Measurements from ENCODE around the gene XPO1.

The XPO1 gene

GRCh38 chr2:61434314-61434713 lies 103.8 kb downstream of the XPO1 start:
- DNase-seq (ENCODE audit: low spot score), result no peak

DNA sequence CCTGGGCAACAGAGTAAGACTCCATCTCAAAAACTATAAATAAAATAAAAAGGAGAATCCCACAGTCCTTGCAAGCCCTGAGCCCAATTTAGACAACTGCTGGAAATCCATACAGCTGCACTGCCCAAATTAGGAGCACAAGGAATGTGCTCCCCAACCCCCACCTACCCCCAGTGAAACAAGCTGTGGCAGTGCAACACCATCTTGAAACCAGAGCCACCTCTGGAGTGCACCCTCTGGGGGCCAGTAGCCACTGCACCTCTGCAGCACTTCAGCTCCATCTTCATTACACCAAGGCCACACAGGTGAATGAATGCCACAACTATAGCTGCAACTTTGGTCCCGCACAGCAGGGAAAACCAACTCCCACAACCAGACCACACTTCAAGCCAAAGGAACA lies 104.5 kb downstream of the XPO1 start:
- no peak for DNase-seq (ENCODE audit: low spot score)

DNA sequence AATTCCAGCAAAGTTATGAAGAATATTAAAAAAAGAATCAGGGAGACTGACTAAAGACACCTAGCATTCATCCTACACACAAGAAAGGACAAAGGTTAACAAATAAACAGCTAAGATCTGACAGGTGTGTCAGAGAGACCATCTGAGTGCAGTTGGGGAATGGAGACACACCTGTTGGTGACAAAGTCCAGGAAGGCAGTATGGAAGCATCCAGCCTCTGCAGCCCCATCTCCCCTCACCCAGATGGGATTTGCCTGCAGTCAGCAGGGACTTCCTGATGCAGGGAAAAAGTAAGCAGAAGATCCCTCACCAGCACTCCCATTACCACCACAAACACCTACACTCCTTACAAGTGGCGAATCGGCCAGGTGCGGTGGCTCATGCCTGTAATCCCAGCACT lies 105.2 kb downstream of the XPO1 start:
- no peak for DNase-seq (ENCODE audit: low spot score)

DNA sequence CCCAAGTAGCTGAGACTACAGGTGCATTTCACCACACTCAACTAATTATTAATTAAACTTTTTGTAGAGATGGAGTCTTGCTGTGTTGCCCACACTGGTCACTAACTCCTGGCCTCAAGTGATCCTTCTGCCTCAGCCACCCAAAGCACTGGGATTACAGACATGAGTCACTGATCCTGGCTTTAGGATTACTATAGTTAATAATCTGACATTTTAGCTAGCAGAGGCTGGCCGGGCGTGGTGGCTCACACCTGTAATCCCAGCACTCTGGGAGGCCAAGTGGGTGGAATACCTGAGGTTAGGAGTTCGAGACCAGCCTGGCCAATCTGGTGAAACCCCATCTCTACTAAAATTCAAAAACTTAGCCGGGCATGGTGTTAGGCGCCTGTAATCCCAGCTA lies 106.8 kb downstream of the XPO1 start:
- no peak for DNase-seq (ENCODE audit: low spot score)

Data from globus pallidus (tissue), 1 donor.